Measurements from ENCODE around the gene ACSL4. TPM values are rescaled to one million over a fixed set of nuclear protein-coding genes. Genes with fewer than 3 reads are reported as not detected.

The ACSL4 gene
- total RNA-seq, 1 donor = 117 TPM

- no peaks in the 10 kb centered on the region for H3K36me3 ChIP-seq (ENCODE audit: insufficient read depth, low read length)
- H3K79me2 ChIP-seq (ENCODE audit: insufficient read depth, low read length) = no peaks in the 10 kb centered on the region
- no peaks in the 10 kb centered on the region for H3K4me1 ChIP-seq (ENCODE audit: insufficient read depth, low read length)
- H2AFZ ChIP-seq (ENCODE audit: low read length) = no peak overlapping the region
- DNase-seq (ENCODE audit: insufficient read length, low spot score, missing footprints) = no peak
- no peak overlapping the region for H3K4me3 ChIP-seq (ENCODE audit: insufficient read depth, low read length)
- H3K27me3 ChIP-seq (ENCODE audit: insufficient read depth, low read length) = peaks cover 7% of the 10 kb centered on the region
- H3K27ac ChIP-seq (ENCODE audit: low read depth, low read length) = no peak overlapping the region
- TF ChIP-seq, protein P1, sequence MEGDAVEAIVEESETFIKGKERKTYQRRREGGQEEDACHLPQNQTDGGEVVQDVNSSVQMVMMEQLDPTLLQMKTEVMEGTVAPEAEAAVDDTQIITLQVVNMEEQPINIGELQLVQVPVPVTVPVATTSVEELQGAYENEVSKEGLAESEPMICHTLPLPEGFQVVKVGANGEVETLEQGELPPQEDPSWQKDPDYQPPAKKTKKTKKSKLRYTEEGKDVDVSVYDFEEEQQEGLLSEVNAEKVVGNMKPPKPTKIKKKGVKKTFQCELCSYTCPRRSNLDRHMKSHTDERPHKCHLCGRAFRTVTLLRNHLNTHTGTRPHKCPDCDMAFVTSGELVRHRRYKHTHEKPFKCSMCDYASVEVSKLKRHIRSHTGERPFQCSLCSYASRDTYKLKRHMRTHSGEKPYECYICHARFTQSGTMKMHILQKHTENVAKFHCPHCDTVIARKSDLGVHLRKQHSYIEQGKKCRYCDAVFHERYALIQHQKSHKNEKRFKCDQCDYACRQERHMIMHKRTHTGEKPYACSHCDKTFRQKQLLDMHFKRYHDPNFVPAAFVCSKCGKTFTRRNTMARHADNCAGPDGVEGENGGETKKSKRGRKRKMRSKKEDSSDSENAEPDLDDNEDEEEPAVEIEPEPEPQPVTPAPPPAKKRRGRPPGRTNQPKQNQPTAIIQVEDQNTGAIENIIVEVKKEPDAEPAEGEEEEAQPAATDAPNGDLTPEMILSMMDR (IDR thresholded peaks at IDR 0.05; ENCODE audit: extremely low read depth, low read depth, low read length) = no peak
- no peaks in the 10 kb centered on the region for H3K9me3 ChIP-seq (ENCODE audit: low read depth, low read length)
- H4K20me1 ChIP-seq (ENCODE audit: insufficient read depth, low read length) = peaks cover 3% of the 10 kb centered on the region
- no peak overlapping the region for H3K4me2 ChIP-seq (ENCODE audit: insufficient read depth, low read length)
These were observed 109.1 kb downstream of the ACSL4 start for GRCh38 chrX:109623997-109624396.

- peaks cover 7% of the 10 kb centered on the region for H3K27me3 ChIP-seq (ENCODE audit: insufficient read depth, low read length)
- H4K20me1 ChIP-seq (ENCODE audit: insufficient read depth, low read length) = peaks cover 3% of the 10 kb centered on the region
- DNase-seq (ENCODE audit: insufficient read length, low spot score, missing footprints) = no peak
- H3K9me3 ChIP-seq (ENCODE audit: low read depth, low read length) = no peaks in the 10 kb centered on the region
- H3K4me2 ChIP-seq (ENCODE audit: insufficient read depth, low read length) = no peak overlapping the region
- no peaks in the 10 kb centered on the region for H3K36me3 ChIP-seq (ENCODE audit: insufficient read depth, low read length)
- no peak overlapping the region for H2AFZ ChIP-seq (ENCODE audit: low read length)
- TF ChIP-seq, protein P1 (IDR thresholded peaks at IDR 0.05; ENCODE audit: extremely low read depth, low read depth, low read length) = no peak
- H3K27ac ChIP-seq (ENCODE audit: low read depth, low read length) = no peak overlapping the region
- no peak overlapping the region for H3K4me3 ChIP-seq (ENCODE audit: insufficient read depth, low read length)
- H3K79me2 ChIP-seq (ENCODE audit: insufficient read depth, low read length) = no peaks in the 10 kb centered on the region
- no peaks in the 10 kb centered on the region for H3K4me1 ChIP-seq (ENCODE audit: insufficient read depth, low read length)
These were observed 110.8 kb downstream of the ACSL4 start for GRCh38 chrX:109622270-109622669.

DNA sequence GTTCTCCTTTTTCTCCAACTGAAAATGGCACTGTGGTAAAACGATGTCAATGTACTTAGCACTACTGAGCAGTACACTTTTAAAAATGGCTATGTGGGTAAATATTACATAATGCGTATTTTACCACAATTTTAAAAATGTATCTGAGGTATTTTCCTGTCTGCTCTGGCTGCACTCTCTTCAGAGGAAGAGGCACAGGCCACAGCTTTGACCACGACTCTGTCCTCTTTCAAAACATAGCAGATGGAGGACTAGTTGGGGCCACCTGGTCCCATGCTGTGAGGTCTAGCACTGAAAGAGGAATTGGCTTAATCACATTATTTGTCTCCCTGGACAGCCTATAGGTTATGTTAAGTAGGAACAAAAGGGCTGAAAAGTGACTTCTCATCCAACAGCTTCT is 113.3 kb downstream of the ACSL4 start:
- no peak overlapping the region for H3K4me3 ChIP-seq (ENCODE audit: insufficient read depth, low read length)
- H3K4me2 ChIP-seq (ENCODE audit: insufficient read depth, low read length) = no peak overlapping the region
- peaks cover 7% of the 10 kb centered on the region for H3K27me3 ChIP-seq (ENCODE audit: insufficient read depth, low read length)
- H3K36me3 ChIP-seq (ENCODE audit: insufficient read depth, low read length) = no peaks in the 10 kb centered on the region
- peaks cover 3% of the 10 kb centered on the region for H4K20me1 ChIP-seq (ENCODE audit: insufficient read depth, low read length)
- no peak overlapping the region for H2AFZ ChIP-seq (ENCODE audit: low read length)
- H3K79me2 ChIP-seq (ENCODE audit: insufficient read depth, low read length) = no peaks in the 10 kb centered on the region
- TF ChIP-seq, protein P1 (IDR thresholded peaks at IDR 0.05; ENCODE audit: extremely low read depth, low read depth, low read length) = no peak
- no peak overlapping the region for H3K27ac ChIP-seq (ENCODE audit: low read depth, low read length)
- H3K4me1 ChIP-seq (ENCODE audit: insufficient read depth, low read length) = no peaks in the 10 kb centered on the region
- no peaks in the 10 kb centered on the region for H3K9me3 ChIP-seq (ENCODE audit: low read depth, low read length)
- no peak for DNase-seq (ENCODE audit: insufficient read length, low spot score, missing footprints)

DNA sequence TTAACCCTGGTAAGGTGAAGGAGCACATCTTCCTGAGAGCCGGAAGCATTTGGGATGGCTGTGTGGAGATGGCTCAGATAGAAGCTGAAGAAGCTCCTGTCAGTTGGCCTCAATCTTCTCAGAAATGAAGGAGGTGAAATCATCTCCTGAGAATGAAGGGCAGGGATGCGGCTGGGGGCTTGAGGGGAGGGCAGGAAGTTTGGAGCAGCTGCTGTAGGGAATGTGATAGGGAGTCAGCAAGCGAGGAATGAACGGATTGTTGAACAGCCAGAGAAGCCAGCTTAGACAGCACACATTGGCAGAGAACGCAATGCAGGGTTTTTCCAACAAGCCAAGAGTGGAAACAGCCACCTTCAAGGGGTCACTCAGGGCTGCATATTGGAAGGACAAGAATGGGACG is 118.1 kb downstream of the ACSL4 start:
- no peaks in the 10 kb centered on the region for H4K20me1 ChIP-seq (ENCODE audit: insufficient read depth, low read length)
- TF ChIP-seq, protein P1 (IDR thresholded peaks at IDR 0.05; ENCODE audit: extremely low read depth, low read depth, low read length) = no peak
- H3K79me2 ChIP-seq (ENCODE audit: insufficient read depth, low read length) = no peaks in the 10 kb centered on the region
- no peak overlapping the region for H3K4me3 ChIP-seq (ENCODE audit: insufficient read depth, low read length)
- no peak overlapping the region for H3K27ac ChIP-seq (ENCODE audit: low read depth, low read length)
- no peak overlapping the region for H2AFZ ChIP-seq (ENCODE audit: low read length)
- H3K27me3 ChIP-seq (ENCODE audit: insufficient read depth, low read length) = peaks cover 7% of the 10 kb centered on the region
- H3K4me2 ChIP-seq (ENCODE audit: insufficient read depth, low read length) = no peak overlapping the region
- no peak for DNase-seq (ENCODE audit: insufficient read length, low spot score, missing footprints)
- H3K36me3 ChIP-seq (ENCODE audit: insufficient read depth, low read length) = no peaks in the 10 kb centered on the region
- no peaks in the 10 kb centered on the region for H3K4me1 ChIP-seq (ENCODE audit: insufficient read depth, low read length)
- no peaks in the 10 kb centered on the region for H3K9me3 ChIP-seq (ENCODE audit: low read depth, low read length)
